ENCODE measurements around the gene ANKIB1.

- no peak for TF ChIP-seq CTCF (IDR thresholded peaks at IDR 0.05)
- no peak for TF ChIP-seq POLR2A (IDR thresholded peaks at IDR 0.05)
These were observed 157.4 kb downstream of the ANKIB1 start for GRCh38 chr7:92402920-92403759.
